Immature natural killer cell (primary cell): Measurements from ENCODE around the gene CHN1. TPM values are rescaled to one million over a fixed set of nuclear protein-coding genes. Genes with fewer than 3 reads are reported as not detected.

ENCODE experiments used
- DNase-seq, 3 donors: peaks; one replicate each; pipeline ENCODE4 v3.0.0; 2022; ENCODE audit warnings: mixed read lengths in 1 of 3
- H3K27ac Mint-ChIP-seq, 6 donors: one replicate each; pipeline ENCODE4 v1.8.0; 2020; ENCODE audit warnings: mixed read lengths in 6 of 6, mild to moderate bottlenecking in 5 of 6, inconsistent platforms in 4 of 6, moderate library complexity in 3 of 6
- H3K27me3 Mint-ChIP-seq, 3 donors: one replicate each; pipeline ENCODE4 v1.8.0; 2020 to 2021; ENCODE audit warnings: low read depth in 3 of 3, mild to moderate bottlenecking in 3 of 3, mixed read lengths in 3 of 3, moderate library complexity in 3 of 3, inconsistent platforms in 1 of 3
- H3K36me3 Mint-ChIP-seq, 3 donors: one replicate each; pipeline ENCODE4 v1.8.0; 2020; ENCODE audit warnings: mixed read lengths in 3 of 3, inconsistent platforms in 2 of 3, mild to moderate bottlenecking in 2 of 3
- H3K4me1 Mint-ChIP-seq, 2 donors: one replicate each; pipeline ENCODE4 v1.8.0; 2020; ENCODE audit warnings: inconsistent platforms in 2 of 2, mild to moderate bottlenecking in 2 of 2, mixed read lengths in 2 of 2, moderate library complexity in 1 of 2
- H3K4me3 Mint-ChIP-seq, 5 donors: one replicate each; pipeline ENCODE4 v1.8.0; 2020; ENCODE audit warnings: mild to moderate bottlenecking in 5 of 5, mixed read lengths in 5 of 5, inconsistent platforms in 3 of 5, moderate library complexity in 3 of 5
- H3K9me3 Mint-ChIP-seq, 6 donors: one replicate each; pipeline ENCODE4 v1.8.0; 2020; ENCODE audit warnings: mild to moderate bottlenecking in 6 of 6, mixed read lengths in 6 of 6, inconsistent platforms in 4 of 6, moderate library complexity in 3 of 6
- polyA plus RNA-seq, 3 donors: library from polyadenylated mRNA; unstranded; fragments of 300-500 nt; fragmentation: Illumina TruSeq; gene quantifications; one replicate each; pipeline ENCODE4 v1.2.3, GENCODE V29; 2021

Gene CHN1
- polyA plus RNA-seq, 3 donors from 2014 or later = 0.11 to 0.69 TPM; not detected in 1

- Mint-ChIP-seq H3K4me1 (no peaks in the 10 kb centered on the region), H3K27me3 (peaks cover 0 to 4% (median 4%) of the 10 kb centered on the region in 3 donors), H3K4me3 (no peak overlapping the region), H3K36me3 (no peaks in the 10 kb centered on the region), H3K27ac (no peak overlapping the region), H3K9me3 (no peaks in the 10 kb centered on the region)
- no peak for DNase-seq
Observed at GRCh38 chr2:174959787-174960186, 45.4 kb downstream of the CHN1 start.

DNA sequence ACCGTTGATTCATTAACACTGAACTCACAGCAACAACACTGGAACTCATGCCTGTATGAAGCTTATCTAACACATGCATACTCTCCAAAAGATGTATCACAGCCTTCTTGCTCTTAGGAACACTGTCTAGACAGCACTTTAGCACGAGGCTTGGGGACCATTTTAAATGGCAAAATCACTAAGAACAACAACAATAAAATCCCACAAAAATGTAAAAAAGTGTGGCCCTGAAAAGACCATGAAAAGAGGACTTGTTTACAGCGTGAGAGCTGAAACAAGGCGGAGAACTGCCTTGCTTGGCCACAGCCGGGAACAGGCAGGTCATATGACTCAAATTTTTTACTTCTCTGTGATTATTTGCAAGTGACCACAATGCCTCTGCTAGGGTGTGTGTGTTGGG, 48.1 kb downstream of the CHN1 start:
- Mint-ChIP-seq H3K4me1 (no peaks in the 10 kb centered on the region), H3K27ac (no peak overlapping the region), H3K27me3 (peaks cover 2 to 15% (median 7%) of the 10 kb centered on the region in 3 donors), H3K9me3 (no peaks in the 10 kb centered on the region), H3K4me3 (no peak overlapping the region), H3K36me3 (no peaks in the 10 kb centered on the region)
- DNase-seq = no peak

GRCh38 chr2:174952607-174953006, 52.6 kb downstream of the CHN1 start:
- DNase-seq = no peak
- Mint-ChIP-seq H3K27ac (peak overlapping the region in 1 of 6 donors; percentile 2), H3K36me3 (no peaks in the 10 kb centered on the region), H3K9me3 (no peaks in the 10 kb centered on the region), H3K4me3 (no peak overlapping the region), H3K27me3 (peaks cover 4 to 14% (median 6%) of the 10 kb centered on the region in 3 donors), H3K4me1 (no peaks in the 10 kb centered on the region)

- DNase-seq = no peak
- Mint-ChIP-seq H3K9me3 (no peaks in the 10 kb centered on the region), H3K4me1 (no peaks in the 10 kb centered on the region), H3K4me3 (no peak overlapping the region), H3K36me3 (no peaks in the 10 kb centered on the region), H3K27ac (no peak overlapping the region), H3K27me3 (peaks cover 6 to 12% (median 6%) of the 10 kb centered on the region in 3 donors)
Observed at GRCh38 chr2:174951745-174952144, 53.4 kb downstream of the CHN1 start.

DNA sequence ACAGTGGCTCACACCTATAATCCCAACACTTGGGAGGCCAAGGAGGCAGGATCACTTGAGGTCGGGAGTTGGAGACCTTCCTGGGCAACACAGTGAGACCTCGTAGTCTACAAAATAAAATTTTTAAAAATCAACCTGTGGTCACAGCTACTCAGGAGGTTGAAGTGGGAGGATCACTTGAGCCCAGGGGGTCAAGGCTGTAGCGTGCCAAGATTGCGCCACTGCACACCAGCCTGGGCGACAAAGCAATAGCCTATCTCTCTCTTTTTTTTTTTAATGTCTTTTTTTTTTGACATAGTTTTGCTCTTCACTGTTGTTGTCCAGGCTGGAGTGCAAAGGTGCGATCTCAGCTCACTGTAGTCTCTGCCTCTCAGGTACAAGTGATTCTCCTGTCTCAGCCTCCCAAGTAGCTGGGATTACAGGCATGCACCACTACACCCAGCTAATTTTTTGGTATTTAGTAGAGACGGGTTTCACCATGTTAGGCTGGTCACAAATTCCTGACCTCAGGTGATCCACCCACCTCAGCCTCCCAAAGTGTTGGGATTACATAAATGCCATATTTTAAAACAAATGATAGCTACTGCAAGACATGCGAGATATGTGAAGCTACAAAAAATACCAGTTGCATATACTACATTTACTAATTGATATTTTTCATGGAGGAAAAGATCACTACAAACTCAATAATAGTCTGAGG, 55.0 kb downstream of the CHN1 start:
- Mint-ChIP-seq H3K27ac (no peak overlapping the region), H3K4me3 (no peak overlapping the region), H3K27me3 (peaks cover 4 to 12% (median 6%) of the 10 kb centered on the region in 3 donors), H3K4me1 (no peaks in the 10 kb centered on the region), H3K36me3 (no peaks in the 10 kb centered on the region), H3K9me3 (no peaks in the 10 kb centered on the region)
- no peak for DNase-seq

DNA sequence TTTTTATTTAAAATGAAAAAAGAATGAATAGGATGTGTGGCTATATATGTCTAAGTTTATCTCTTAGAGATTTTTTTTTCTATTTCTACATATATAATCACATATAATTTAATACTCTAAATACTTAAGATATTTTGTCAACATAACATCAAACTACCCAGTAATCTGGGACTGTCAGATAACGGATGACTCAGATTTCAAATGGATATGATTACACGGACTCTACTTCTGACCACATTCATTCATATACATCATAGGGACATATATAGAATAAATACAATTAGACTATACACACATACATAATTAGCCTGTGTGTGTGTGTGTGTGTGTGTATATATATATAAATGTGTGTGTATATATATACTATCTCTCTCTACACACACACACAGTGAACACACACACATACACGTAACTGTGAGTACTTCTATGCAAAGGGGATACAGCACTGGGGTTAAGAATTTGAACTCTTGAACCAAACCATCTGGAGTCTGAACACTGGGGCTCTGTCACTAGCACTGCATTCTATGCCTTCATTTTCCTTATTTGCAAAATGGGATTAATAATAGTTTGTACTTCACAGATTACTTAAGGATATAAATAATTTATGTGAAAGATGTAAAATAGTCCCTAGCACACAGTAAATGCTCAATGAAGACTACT, 59.5 kb downstream of the CHN1 start:
- Mint-ChIP-seq H3K27me3 (peaks cover 0 to 5% (median 2%) of the 10 kb centered on the region in 3 donors), H3K36me3 (peaks cover 0 to 3% (median 0%) of the 10 kb centered on the region in 3 donors), H3K4me1 (no peaks in the 10 kb centered on the region), H3K9me3 (no peaks in the 10 kb centered on the region), H3K4me3 (no peak overlapping the region), H3K27ac (no peak overlapping the region)
- no peak for DNase-seq

DNA sequence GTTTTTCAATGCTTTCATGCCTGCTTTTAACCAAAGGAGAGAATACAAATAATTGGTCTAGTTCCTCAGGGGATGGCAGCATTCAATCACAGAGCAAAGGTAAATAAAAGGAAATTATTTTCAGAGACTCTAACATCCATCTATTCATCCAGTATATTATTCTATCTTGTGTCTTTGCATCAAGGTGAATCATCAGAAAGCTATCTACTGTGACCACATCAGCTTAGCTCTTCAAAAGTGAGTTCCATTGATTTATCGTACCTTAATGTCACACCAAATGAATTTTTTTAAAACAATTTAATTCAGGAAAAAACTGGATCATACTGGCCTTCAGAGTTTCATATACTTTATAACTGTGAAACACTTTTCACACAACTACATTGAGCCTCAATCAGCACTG, 66.1 kb downstream of the CHN1 start:
- Mint-ChIP-seq H3K27ac (no peak overlapping the region), H3K36me3 (peaks cover 0 to 3% (median 0%) of the 10 kb centered on the region in 3 donors), H3K9me3 (no peaks in the 10 kb centered on the region), H3K4me3 (no peak overlapping the region), H3K27me3 (peaks cover 0 to 3% (median 2%) of the 10 kb centered on the region in 3 donors), H3K4me1 (no peaks in the 10 kb centered on the region)
- DNase-seq = no peak

- Mint-ChIP-seq H3K36me3 (peaks cover 0 to 3% (median 0%) of the 10 kb centered on the region in 3 donors), H3K4me3 (no peak overlapping the region), H3K9me3 (no peaks in the 10 kb centered on the region), H3K4me1 (no peaks in the 10 kb centered on the region), H3K27ac (no peak overlapping the region), H3K27me3 (peaks cover 0 to 5% (median 0%) of the 10 kb centered on the region in 3 donors)
- no peak for DNase-seq
Observed at GRCh38 chr2:174931724-174932123, 73.5 kb downstream of the CHN1 start.

- Mint-ChIP-seq H3K4me1 (no peaks in the 10 kb centered on the region), H3K27me3 (peaks cover 0 to 5% (median 1%) of the 10 kb centered on the region in 3 donors), H3K36me3 (peaks cover 0 to 3% (median 0%) of the 10 kb centered on the region in 3 donors), H3K4me3 (no peak overlapping the region), H3K9me3 (no peaks in the 10 kb centered on the region), H3K27ac (no peak overlapping the region)
- DNase-seq = no peak
Observed at GRCh38 chr2:174929786-174930185, 75.4 kb downstream of the CHN1 start.

- no peak for DNase-seq
- Mint-ChIP-seq H3K4me3 (no peak overlapping the region), H3K36me3 (peaks cover 0 to 3% (median 0%) of the 10 kb centered on the region in 3 donors), H3K27me3 (peaks cover under 1 to 3% (median 2%) of the 10 kb centered on the region in 3 donors), H3K9me3 (no peaks in the 10 kb centered on the region), H3K4me1 (no peaks in the 10 kb centered on the region), H3K27ac (no peak overlapping the region)
Observed at GRCh38 chr2:174925046-174925784, 80.0 kb downstream of the CHN1 start.

GRCh38 chr2:174924061-174924693, 81.0 kb downstream of the CHN1 start:
- no peaks in the 10 kb centered on the region for H3K36me3 Mint-ChIP-seq
- H3K4me3 Mint-ChIP-seq = no peak overlapping the region
- H3K9me3 Mint-ChIP-seq = no peaks in the 10 kb centered on the region
- H3K27ac Mint-ChIP-seq = no peak overlapping the region
- H3K4me1 Mint-ChIP-seq = no peaks in the 10 kb centered on the region
- DNase-seq = no peak
- peaks cover 0 to 3% (median 3%) of the 10 kb centered on the region in 3 donors for H3K27me3 Mint-ChIP-seq

DNA sequence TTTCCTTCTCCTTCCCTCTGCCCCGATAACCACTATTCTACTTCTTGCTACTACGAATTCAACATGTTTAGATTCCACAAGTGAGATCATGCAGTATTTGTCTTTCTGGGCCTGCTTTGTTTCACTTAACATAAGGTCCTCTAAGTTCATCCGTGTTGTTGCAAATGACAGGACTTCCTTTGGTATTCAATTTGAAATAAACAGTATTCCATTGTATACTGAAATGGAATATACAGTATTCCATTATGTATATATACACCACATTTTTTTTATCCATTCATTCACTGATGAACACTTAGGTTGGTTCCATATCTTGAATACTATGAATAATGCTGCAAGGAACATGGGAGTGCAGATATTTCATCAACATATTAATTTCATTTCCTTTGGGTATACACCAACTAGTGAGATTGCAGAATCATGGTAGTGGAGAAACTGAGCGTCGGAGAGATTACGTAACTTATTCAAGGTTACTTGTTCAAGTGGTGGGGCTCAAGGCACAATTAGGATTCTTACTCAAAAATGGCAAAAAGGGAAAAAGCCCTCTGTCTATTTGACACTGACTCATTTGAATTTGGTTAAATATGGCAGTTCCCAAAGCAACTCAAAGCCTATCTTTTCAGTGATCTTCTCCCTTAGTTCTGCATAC, 85.1 kb downstream of the CHN1 start:
- Mint-ChIP-seq H3K9me3 (no peaks in the 10 kb centered on the region), H3K27me3 (peaks cover 2 to 3% (median 2%) of the 10 kb centered on the region in 3 donors), H3K4me3 (no peak overlapping the region), H3K36me3 (no peaks in the 10 kb centered on the region), H3K27ac (no peak overlapping the region), H3K4me1 (no peaks in the 10 kb centered on the region)
- no peak for DNase-seq

GRCh38 chr2:174918886-174919526, 86.2 kb downstream of the CHN1 start:
- Mint-ChIP-seq H3K27ac (no peak overlapping the region), H3K9me3 (no peaks in the 10 kb centered on the region), H3K4me3 (no peak overlapping the region), H3K27me3 (peaks cover 2 to 3% (median 2%) of the 10 kb centered on the region in 3 donors), H3K4me1 (no peaks in the 10 kb centered on the region), H3K36me3 (no peaks in the 10 kb centered on the region)
- no peak for DNase-seq
